HL-60/S4 treated with retinoic acid at 250 ng/mL for 4 days and 3 days (cell line): Measurements from ENCODE around the gene CLEC11A.
"Not testable (repeated sequence)": the region's sequence is repeated elsewhere in the genome, so short reads cannot be mapped to it uniquely, and the experiment has no call there.

ENCODE experiments used
- in situ Hi-C: fragments of 300-500 bp; cut with MboI; formaldehyde crosslinking; loops from 2 replicates; pipeline ENCODE4 v1.7.0; 2022; ENCODE audit warnings: low sequenced_read_pairs

CLEC11A gene

DNA sequence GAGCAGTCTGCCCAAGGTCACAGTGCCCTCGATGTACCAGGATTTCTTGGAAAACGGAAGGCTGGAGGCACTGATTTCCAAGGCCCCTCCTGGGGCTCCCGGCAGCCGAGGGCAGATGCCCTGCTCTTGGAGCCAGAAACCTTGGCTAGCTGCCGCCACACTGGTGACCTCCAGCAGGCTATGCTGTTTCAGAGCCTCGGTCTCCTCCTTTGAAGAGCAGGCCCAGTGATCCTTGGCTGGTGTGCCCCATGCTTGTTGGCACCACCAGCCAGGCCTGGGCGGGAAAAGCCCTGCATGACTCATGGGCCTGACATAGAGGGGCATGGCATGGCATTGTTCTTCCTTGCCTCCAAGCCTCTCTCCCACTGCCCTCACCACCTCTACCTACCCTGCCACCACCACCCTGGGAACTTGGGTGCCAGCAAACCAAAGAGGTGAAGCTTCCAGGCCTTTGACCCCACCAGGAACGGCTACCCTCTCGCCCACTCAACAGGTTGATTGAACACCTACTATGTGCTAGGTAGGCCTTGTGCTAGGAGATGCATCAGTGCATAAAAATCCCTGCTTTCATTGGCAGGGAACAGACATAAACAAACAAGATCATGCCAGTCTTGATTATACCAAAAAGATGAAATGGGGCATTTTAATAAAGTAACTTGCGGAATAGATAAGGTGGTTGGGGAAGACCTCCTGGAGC is 1.6 kb upstream of the CLEC11A start:
- in situ Hi-C loops: no loop called here

DNA sequence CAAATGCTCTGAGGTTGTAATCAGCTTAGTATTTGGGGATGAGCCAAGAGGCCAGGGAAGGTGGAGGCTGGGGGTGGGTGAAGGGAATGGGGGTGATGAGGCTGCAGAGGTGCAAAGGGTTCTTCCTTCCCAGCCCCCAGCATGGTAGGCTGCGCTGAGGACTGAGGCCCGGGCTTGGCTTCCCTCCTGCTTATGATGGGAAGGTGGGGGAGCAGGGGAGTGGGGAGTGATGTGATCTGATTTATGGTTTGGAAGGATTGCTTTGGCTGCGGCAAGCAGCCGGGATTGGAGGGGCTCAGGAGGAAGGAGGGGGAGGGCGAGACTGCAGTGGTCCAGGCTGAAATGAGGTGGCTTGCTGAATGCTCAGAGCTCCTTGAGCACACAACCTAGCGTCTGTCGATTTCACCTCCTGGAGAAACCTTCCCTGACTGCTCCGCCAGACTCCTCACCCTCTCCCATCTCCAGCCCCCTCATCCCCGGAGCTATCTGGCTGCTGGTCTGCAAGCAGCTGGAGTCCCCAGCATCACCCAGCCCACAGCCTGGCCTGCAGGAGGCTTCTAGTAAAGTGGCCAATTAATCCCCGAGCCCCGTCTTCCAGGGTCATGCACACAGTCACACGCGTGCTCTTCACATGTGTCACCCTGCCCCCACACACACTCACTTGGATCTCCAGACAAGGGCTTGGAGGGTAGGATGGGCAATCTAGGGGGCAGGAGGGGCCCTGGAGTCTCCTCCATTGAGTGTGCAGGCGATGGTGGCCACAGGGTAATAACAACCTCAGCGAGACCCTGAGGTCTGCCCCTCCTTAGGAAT is 757 bp upstream of the CLEC11A start:
- in situ Hi-C loops: no loop called here

DNA sequence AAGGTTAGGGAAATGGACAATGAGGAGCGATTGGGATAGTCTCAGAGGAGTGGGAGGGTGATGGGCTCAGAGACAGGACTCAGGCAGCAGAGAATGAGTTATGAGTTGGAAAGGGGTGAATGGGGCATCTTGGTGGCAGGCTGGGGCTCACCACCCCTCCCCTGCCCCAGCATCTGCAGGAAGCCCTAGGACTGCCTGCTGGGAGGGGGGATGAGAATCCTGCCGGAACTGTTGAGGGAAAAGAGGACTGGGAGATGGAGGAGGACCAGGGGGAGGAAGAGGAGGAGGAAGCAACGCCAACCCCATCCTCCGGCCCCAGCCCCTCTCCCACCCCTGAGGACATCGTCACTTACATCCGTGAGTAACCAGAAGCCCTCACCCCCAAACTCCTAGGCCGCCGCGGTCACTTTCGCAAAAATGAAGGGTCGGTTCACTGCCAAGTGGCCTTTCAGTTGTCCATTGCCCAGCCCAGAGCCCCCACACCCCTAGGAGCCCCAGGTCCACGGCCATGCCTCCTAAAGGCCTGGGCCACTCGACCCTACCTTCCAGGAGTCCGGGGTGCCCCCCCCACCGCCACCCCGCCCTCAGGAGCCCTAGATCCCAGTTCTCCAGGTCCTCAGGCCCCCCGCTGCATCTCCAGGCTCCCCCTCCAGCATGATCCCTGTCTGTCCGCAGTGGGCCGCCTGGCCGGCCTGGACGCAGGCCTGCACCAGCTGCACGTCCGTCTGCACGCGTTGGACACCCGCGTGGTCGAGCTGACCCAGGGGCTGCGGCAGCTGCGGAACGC is 764 bp downstream of the CLEC11A start:
- in situ Hi-C loops: no loop called here

DNA sequence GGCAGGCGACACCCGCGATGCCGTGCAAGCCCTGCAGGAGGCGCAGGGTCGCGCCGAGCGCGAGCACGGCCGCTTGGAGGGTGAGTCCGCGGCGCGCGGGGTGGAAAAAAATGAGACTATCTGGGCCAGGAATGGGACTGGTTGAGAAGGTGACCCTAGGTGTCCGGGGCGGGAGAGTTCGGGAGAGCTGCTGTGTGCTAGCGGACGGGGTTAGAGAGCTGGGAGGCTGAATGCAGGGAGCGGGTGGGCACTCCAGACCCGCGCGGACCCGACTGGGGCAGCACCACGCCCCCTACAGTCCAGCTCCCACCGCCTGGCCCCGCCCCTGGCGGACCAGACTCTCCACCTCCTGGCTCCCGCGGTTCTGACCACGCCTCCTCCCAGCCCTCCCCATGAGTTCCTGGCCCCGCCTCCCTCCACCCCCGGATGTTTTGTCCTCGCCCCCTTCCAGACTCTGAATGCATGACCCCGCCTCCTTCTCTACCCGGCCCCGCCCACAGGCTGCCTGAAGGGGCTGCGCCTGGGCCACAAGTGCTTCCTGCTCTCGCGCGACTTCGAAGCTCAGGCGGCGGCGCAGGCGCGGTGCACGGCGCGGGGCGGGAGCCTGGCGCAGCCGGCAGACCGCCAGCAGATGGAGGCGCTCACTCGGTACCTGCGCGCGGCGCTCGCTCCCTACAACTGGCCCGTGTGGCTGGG is 1.5 kb downstream of the CLEC11A start:
- in situ Hi-C loops: no loop called here

DNA sequence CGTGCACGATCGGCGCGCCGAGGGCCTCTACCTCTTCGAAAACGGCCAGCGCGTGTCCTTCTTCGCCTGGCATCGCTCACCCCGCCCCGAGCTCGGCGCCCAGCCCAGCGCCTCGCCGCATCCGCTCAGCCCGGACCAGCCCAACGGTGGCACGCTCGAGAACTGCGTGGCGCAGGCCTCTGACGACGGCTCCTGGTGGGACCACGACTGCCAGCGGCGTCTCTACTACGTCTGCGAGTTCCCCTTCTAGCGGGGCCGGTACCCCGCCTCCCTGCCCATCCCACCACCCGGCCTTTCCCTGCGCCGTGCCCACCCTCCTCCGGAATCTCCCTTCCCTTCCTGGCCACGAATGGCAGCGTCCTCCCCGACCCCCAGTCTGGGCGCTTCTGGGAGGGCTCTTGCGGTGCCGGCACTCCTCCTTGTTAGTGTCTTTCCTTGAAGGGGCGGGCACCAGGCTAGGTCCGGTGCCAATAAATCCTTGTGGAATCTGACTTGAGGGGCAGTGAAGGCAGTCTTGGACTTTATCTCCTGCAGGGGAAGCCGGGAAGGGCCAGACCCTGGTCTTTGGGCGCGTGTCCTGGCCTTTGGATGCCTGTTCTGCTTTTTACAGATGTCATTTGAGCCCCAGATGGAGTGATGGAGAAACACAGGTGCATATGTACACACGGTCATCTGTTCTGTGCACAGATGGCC is 2.2 kb downstream of the CLEC11A start:
- in situ Hi-C loops: no loop called here

DNA sequence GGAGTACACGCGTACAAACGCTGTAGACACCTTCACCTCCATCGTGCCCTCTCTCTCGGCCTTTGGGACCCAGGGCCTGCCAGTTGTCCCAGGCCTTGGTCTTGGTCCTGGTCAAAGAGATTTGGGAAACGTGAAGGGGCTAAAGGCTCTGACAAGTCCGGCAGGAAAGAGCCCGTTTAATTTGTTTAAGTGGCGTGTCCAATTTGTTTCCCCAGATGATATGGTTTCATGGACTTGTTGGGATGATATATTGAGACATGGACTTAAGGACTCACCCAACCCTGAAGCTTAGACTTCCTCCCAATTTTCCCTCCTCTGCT is 2.7 kb downstream of the CLEC11A start:
- in situ Hi-C loops: no loop called here

DNA sequence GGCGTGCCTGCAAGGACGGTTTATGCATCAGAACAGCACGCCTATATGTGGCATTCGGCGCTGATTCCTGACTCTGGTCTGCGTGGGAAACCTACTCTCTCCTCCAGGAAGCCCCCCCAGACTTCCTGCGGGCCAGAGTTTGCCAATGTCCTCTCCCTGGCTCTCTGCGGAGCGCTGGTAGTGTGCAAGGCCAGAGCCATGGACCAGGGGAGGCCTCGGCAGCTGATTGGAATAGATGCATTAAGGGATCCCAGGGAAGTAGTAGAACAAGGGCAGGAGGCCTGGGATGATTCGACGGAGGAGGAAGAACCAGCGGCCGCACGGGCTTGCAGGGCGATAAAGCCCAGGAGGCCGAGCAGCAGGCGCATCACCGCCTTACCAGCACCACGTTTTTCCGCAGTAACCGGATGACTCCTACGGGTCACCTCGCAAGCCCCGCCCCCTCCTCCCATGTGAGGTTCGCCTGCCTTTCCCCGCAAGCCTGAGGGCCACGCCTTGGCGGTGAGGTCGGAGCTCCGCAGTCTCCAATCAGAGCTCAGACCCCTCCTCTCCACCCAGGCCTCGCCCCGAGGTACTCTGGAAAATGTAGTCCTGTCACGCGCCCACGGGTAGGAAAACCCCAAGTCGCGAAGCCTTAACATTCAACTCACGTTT is 5.0 kb downstream of the CLEC11A start:
- in situ Hi-C loops: no loop called here

DNA sequence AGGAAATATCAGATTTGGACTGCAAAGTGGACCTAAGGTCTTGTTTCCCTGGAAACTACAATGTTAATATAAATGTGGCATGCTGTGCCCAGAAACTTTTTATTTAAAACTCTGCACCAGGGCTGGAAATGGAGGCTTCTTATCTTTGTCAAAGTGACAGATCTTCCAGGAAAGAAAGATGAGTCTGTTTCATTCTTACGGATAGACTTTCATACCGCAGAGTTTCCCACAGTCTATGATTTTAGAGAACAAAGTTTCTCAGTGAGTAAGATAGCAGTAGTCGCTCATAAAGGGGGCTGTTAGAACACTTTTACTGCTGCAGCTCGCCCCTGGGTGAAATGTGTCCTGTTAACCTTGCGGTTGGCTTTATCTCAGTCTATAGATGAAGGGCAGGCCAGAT is 6.7 kb downstream of the CLEC11A start:
- in situ Hi-C loops: no loop called here

DNA sequence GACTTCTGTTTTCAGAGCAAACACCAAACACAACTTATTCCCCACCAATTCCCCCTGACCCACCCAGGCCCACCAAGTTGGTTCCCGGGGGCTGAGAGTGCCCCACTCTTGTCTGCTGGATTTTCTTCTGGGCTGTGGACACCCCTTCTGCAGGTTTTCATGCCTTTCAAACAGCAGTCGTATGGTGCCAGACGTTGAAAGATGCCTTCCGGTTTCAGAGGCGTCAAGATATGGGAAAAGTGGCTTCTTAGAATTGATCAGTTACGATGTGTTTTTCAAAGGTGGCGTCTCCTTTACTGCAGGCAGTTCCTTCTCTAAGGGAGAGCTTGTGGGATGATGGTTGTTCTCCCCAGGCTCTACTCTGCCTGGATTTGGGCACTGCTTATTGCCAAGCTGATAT is 12.7 kb downstream of the CLEC11A start:
- in situ Hi-C loops: no loop called here

DNA sequence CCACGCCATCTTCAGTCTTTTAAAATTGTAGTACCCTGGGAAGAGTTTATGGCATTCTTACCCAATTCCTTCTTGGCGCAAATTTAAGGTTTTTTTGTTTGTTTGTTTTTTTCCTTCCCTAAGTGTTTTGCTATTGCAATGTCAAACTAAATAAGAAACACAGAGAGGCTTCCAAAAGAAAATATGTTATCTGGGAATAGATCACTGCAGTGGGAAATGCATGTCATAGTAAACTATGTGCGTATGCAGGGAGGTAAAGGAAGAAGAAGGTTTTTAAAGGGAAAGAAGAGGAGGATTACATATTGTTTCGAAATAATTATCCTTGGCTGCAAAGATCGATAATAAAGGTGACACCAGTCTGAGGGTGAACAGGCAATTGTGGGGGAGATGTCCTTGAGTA is 13.2 kb downstream of the CLEC11A start:
- in situ Hi-C loops: no loop called here

DNA sequence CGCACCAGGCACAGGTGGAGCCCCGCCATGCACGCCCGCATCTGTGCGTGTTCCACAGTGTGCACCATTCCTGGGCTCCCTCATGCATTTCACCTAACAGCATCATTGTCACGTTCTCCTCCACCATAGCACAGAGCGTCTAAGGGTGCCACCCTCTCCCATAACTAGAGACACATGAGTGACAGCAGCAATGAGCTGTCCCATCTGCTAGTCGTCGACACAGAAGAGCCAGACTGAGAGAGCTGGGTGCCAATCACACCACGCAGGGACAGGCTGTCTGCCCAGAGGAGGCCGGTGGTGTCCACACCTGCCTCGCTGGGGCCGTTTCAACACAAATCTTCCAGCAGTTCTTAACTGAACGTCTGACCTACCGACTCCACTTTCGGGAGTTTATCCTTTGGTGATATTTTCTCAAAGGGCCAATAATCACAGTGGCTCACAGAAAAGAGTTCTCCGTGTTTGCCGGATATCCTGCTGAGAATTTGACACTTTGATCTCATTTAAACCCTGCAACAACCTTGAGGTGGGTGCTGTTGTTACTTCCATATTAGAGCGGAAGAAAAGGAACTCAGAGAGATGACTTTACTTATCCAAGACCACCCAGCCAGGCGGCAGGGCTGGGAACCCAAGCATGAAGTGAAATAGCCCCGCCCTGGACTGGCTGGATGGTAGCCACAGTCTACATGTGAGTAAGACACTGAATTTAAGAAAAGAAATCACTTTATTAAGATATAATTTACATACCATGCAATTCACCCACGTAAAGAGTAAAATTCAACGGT is 16.2 kb downstream of the CLEC11A start:
- in situ Hi-C loops: no loop called here

DNA sequence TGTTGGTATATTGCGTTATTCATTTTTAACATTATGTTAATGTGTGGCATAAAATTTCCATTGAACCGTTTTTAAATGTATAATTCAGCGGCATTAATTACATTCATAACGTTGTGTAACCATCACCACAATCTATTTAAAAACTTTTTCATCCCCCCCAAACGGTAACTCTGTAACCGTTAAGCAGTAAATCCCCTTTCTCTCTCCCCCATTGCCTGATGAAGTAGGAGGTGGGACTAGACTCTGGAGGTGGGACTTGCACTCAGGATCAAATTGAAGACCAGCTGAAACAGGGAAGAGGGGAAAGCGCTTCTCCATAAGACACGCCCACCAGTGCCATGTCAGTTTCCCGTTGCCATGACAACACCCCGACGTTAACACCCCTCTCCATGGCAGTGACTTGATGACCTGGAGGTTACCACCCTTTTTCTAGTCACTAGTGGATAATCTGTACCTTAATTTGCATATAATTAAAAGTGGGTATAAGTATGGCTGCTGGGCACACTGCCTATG is 16.8 kb downstream of the CLEC11A start:
- in situ Hi-C loops: no loop called here

DNA sequence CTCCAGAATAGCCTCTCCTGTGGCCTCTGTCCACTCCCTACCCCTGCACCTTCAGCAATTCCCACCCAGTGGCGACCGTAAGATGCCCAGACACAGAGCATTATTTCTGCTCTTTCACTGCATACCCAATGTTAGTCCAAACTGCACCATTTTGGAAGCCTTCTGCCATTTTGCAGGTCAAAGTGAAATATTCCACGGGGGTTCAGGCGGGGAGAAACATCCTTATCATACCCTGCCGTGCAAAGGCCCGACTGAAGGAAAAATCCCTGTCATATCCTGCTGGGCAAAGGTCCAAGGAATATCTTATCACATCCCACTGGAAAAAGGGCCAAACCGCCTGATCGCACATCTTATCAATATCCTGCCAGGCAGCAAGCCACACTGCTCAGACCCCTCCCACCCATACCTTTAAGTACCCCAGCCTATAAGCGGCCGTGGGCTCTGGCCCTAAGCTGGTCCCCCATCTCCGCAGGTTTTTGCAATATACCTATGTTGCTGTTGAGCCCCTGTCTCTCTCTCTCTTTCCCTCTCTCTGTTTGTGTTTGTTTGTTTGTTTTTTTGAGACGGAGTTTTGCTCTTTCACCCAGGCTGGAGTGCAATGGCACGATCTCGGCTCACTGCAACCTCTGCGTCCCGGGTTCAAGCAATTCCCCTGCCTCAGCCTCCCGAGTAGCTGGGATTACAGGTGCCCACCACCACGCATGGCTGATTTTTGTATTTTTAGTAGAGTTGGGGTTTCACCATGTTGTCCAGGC is 18.2 kb downstream of the CLEC11A start:
- in situ Hi-C loops: no loop called here

DNA sequence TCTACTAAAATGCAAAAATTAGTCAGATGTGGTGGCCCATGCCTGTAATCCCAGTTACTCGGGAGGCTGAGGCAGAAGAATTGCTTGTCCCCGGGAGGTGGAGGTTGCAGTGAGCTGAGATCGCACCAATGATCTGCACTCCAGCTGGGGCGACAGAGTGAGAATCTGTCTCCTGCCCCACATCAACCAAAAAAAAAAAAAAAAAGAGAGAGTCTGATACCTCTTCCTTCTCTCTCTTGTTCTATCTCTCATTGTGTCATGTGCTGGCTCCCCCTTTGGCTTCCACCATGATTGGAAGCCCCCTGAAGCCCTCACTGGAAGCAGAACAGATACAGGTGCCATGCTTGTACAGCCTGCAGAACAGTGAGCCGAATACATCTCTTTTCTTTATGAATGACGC is 20.4 kb downstream of the CLEC11A start:
- in situ Hi-C loops: no loop called here

DNA sequence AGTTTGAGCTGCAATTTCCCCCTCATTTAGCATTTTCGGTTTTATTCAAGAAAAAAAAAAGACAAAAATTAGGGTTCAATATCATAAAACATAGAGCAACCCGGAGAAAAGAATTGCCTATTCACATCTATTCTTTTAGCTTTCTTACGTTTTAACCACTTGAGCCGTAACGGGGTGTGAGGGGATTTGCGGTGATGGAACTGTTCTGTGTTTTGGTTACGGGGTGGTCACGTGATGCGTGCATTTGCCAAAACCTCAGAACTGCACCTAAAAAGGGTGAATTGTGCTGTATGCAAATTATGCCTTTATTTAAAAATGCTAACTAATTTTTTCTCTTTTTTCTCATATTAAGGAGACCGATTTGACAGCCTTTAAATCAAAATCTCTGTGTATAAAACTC is 22.1 kb downstream of the CLEC11A start:
- in situ Hi-C loops: no loop called here

DNA sequence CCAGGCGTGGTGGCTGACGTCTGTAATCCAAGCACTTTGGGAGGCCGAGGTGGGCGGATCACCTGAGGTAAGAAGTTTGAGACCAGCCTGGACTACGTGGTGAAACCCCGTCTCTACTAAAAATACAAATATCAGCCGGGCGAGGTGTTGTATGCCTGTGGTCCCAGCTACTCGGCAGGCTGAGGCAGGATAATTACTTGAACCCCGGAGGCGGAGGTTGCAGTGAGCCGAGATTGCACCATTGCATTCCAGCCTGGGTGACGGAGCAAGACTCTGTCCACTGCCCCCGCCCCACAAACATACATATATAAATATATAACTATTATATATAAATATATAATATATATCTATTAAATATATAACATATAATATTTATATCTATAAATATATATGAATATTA is 24.0 kb downstream of the CLEC11A start:
- in situ Hi-C loops: not testable (repeated sequence)

DNA sequence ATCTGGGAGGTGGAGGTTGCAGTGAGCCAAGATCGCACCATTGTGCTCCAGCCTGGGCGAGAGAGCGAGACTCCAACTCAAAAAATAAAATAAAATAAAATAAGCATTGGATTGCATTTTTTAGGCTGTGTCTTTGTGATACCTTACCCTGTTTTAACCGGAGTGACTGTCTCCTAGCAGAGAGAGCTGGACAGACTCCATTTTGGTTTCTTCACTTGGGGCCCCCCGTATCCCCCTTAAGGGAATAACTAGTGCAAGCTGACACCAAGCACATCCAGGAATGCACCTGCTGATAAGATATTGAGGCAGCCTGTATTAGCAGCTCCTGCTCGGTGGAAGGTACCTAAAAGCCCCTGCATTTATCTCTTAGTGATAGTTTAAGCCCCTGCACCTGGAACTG is 26.3 kb downstream of the CLEC11A start:
- in situ Hi-C loops: no loop called here

DNA sequence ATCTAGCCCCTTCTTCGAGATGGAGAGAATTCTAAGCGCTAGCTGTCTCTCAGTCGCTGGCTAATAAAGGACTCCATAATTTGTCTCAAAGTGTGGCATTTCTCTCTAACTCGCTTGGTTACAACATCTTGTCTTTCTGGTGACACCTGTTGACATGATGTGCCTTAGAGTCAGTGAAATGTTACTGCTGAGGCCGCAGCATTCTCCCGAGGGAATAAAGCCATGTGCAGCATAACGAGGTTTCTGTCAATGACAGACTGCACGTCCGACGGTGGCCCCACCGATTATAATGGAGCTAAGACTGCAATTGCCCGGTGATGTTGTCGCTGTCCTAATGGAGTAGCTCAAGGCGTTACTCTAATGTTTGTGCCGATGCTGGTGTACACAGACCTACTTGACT is 26.8 kb downstream of the CLEC11A start:
- in situ Hi-C loops: no loop called here

DNA sequence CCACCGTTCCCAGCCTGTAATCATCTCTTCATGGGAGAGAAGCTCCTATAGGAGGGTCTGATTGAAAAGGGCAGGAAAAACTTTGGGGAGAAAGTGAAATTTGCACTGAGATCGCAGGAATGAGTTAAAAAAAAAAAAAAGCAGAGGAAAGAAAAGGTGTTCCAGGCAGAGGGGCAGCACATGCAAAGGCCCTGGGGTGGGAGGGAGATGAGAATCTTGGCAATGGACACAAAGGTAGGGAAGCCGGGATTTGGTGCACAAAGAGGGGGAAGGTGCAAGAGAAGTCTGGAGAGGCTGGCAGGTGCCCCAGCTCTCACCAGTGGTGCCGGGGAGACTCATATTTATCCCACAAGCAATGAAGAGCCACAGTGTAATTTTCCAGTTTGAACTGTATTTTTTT is 30.7 kb downstream of the CLEC11A start:
- in situ Hi-C loops: no loop called here
